Measurements from ENCODE around the gene CTU1.

Gene CTU1

DNA sequence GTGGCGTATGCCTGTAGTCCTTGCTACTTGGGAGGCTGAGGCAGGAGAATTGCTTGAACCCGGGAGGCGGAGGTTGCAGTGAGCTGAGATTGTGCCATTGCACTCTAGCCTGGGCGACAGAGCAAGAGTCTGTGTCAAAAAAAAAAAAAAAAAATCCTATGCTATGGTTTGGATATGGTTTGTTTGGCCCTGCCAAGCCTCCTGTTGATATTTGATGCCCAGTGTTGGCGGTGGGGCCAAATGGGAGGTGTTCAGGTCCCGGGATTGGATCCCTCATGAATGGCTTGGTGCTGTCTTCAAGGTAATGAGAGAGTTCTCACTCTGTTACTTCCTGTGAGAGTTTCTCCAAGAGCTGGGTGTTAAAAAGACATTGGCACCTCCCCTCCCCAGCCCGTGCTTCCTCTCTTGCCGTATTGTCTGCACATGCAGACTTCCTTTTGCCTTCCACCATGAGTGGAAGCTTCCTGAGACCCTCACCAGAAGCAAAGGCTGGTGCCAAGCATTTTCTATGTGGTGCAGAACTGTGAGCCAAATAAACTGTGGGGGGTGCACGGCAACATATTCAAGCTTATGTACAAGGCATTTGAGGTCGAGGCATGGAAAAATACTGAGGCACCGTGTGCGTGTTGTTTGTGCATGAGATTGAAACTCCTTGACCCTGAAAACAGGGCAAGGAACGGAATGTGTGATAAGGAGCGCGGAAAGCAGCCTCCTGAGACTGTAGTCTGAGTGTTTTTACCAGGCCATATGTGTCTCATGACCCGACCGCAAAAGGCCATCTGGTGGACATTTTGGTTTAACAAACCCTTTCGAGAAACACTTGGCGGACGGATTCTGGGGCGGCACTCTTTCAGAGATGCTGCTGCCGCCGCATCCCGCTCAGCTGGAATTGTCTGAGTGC is 23.8 kb upstream of the CTU1 start:
- TF ChIP-seq, protein P1, sequence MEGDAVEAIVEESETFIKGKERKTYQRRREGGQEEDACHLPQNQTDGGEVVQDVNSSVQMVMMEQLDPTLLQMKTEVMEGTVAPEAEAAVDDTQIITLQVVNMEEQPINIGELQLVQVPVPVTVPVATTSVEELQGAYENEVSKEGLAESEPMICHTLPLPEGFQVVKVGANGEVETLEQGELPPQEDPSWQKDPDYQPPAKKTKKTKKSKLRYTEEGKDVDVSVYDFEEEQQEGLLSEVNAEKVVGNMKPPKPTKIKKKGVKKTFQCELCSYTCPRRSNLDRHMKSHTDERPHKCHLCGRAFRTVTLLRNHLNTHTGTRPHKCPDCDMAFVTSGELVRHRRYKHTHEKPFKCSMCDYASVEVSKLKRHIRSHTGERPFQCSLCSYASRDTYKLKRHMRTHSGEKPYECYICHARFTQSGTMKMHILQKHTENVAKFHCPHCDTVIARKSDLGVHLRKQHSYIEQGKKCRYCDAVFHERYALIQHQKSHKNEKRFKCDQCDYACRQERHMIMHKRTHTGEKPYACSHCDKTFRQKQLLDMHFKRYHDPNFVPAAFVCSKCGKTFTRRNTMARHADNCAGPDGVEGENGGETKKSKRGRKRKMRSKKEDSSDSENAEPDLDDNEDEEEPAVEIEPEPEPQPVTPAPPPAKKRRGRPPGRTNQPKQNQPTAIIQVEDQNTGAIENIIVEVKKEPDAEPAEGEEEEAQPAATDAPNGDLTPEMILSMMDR (IDR thresholded peaks at IDR 0.05; ENCODE audit: borderline replicate concordance, insufficient read depth, low read depth, low read length): no peak
- H3K4me3 ChIP-seq (ENCODE audit: low read depth, low read length): no peak overlapping the region

DNA sequence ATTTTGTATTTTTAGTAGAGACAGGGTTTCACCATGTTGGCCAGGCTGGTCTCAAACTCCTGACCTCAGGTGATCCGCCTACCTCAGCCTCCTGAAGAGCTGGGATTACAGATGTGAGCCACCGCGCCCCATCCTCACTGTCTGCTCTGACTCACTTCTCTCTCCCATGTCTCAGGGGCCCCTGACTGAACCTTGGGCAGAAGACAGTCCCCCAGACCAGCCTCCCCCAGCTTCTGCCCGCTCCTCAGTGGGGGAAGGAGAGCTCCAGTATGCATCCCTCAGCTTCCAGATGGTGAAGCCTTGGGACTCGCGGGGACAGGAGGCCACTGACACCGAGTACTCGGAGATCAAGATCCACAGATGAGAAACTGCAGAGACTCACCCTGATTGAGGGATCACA is 21.5 kb upstream of the CTU1 start:
- no peak overlapping the region for H3K4me3 ChIP-seq (ENCODE audit: low read depth, low read length)
- TF ChIP-seq, protein P1 (IDR thresholded peaks at IDR 0.05; ENCODE audit: borderline replicate concordance, insufficient read depth, low read depth, low read length): no peak

DNA sequence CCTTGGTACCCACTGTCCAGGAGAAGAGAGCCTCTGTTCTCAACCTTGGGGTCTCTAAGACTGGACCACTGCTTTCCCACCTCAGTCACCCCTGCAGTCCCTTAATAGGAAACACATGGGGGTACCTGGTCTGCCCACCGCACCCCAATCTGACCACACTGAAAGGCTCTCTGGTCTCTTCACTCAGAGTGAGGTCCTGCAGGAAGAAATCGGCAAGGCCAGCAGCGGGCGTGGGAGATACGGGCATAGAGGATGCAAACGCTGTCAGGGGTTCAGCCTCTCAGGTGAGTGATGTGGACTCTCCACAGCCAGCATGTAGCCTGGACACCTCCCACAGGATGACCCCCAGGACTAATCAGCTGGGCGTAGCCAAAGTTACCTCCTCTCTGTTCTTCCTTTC is 20.0 kb upstream of the CTU1 start:
- H3K4me3 ChIP-seq (ENCODE audit: low read depth, low read length): no peak overlapping the region
- TF ChIP-seq, protein P1 (IDR thresholded peaks at IDR 0.05; ENCODE audit: borderline replicate concordance, insufficient read depth, low read depth, low read length): no peak

DNA sequence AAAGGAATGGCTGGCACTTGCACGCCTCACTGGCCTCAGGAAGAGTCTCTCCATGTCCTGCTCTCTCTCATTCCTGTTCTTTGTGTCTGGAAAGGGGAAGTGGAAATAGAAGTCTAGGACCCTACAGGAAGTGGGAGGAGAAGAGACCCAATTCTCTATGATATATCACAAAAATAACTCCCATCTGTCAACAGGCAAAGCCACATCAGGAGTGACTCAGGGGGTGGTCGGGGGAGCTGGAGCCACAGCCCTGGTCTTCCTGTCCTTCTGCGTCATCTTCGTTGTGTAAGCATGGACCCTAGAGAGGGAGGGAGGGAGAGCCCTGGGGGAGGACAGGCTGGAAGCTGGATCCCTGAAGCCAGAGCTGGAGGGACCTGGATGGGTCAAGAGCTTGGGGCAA is 19.5 kb upstream of the CTU1 start:
- TF ChIP-seq, protein P1 (IDR thresholded peaks at IDR 0.05; ENCODE audit: borderline replicate concordance, insufficient read depth, low read depth, low read length): no peak
- no peak overlapping the region for H3K4me3 ChIP-seq (ENCODE audit: low read depth, low read length)

DNA sequence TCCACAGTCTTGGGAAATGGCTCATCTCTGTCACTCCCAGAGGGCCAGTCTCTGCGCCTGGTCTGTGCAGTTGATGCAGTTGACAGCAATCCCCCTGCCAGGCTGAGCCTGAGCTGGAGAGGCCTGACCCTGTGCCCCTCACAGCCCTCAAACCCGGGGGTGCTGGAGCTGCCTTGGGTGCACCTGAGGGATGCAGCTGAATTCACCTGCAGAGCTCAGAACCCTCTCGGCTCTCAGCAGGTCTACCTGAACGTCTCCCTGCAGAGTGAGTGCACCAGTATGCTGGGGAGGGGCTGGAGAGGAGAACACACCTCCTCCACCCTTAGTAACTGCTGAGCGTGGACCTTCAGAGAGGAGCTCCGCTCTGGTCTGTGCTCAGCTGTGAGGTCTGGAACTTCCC is 18.8 kb upstream of the CTU1 start:
- TF ChIP-seq, protein P1 (IDR thresholded peaks at IDR 0.05; ENCODE audit: borderline replicate concordance, insufficient read depth, low read depth, low read length): no peak
- H3K4me3 ChIP-seq (ENCODE audit: low read depth, low read length): no peak overlapping the region

DNA sequence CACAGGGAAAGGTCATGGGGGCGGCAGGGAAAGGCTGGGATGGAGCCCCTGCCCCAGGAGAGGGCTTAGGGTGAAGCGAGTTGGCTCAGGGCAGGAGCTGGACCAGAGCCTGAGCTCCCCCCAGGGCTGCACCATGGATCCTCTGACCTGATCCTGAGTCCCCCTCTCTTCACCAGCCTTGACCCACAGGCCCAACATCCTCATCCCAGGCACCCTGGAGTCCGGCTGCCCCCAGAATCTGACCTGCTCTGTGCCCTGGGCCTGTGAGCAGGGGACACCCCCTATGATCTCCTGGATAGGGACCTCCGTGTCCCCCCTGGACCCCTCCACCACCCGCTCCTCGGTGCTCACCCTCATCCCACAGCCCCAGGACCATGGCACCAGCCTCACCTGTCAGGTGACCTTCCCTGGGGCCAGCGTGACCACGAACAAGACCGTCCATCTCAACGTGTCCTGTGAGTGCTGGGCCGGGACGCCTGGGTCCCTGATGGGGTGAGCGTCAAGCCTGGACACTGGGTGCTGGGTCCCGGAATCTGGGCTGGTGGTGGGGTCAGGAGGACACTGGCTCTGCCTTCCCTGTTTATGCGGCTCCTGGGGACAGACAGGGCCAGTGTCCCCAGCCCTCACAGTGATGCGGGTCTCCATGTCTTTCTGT is 17.3 kb upstream of the CTU1 start:
- TF ChIP-seq, protein P1 (IDR thresholded peaks at IDR 0.05; ENCODE audit: borderline replicate concordance, insufficient read depth, low read depth, low read length): no peak
- no peak overlapping the region for H3K4me3 ChIP-seq (ENCODE audit: low read depth, low read length)

DNA sequence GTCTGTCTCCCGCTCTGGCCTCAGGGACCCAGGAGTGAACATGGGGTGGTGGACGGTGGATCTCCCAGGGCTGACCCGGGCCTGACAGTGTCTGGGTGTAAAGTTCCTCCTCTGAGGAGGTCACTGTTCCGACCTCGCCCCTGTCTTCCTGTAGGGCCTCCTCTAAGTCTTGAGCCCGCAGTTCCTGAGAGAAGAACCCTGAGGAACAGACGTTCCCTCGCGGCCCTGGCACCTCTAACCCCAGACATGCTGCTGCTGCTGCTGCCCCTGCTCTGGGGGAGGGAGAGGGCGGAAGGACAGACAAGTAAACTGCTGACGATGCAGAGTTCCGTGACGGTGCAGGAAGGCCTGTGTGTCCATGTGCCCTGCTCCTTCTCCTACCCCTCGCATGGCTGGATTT is 16.5 kb upstream of the CTU1 start, which contains the start of gene SIGLEC9:
Gene SIGLEC9, plus strand, starts transcription at position 178 of the 400 bp plus-strand sequence. Its CDS starts 69 bp downstream, at position 247.
- TF ChIP-seq, protein P1 (IDR thresholded peaks at IDR 0.05; ENCODE audit: borderline replicate concordance, insufficient read depth, low read depth, low read length): no peak
- no peak within 1 kb of the TSS for H3K4me3 ChIP-seq (ENCODE audit: low read depth, low read length)
